Activated CD8-positive, alpha-beta T cell treated with anti-CD3 and anti-CD28 coated beads, Interleukin-2, amount 10 ng/mL, durations not matched to agents 7 days and 5 days (primary cell): ENCODE data around the gene AHI1. TPM values are rescaled to one million over a fixed set of nuclear protein-coding genes. Genes with fewer than 3 reads are reported as not detected.
A peak's percentile ranks its signal among the peaks of the same experiment; 100 is the strongest.

Experiments used
- ATAC-seq: fragments of 150-1000 bp; cut with Tn5 transposase; one replicate; pipeline ENCODE4 v1.10.0; 2021; ENCODE audit warnings: moderate library complexity
- CTCF ChIA-PET: fragments of 350-600 bp; sonication (Branson Sonifier 250); formaldehyde crosslinking; loops from one replicate; lab custom pipeline; 2021; ENCODE audit warnings: antibody characterized with exemption; lab: Charles Lee
- POLR2A ChIA-PET: fragments of 350-600 bp; sonication (Branson Sonifier 250); formaldehyde crosslinking; loops from one replicate; lab custom pipeline; 2021; ENCODE audit warnings: antibody characterized with exemption; lab: Charles Lee
- DNase-seq: peaks from one replicate; pipeline ENCODE4 v3.0.0-alpha.2; 2020
- H3K27ac Mint-ChIP-seq: one replicate; pipeline ENCODE4 v1.8.0; 2021; ENCODE audit warnings: mild to moderate bottlenecking, mixed read lengths
- H3K27me3 Mint-ChIP-seq: one replicate; pipeline ENCODE4 v1.8.0; 2021; ENCODE audit warnings: low read depth, mixed read lengths
- H3K36me3 Mint-ChIP-seq: one replicate; pipeline ENCODE4 v1.8.0; 2021; ENCODE audit warnings: low read depth, mixed read lengths
- H3K4me1 Mint-ChIP-seq: one replicate; pipeline ENCODE4 v1.8.0; 2021; ENCODE audit warnings: low read depth, mixed read lengths
- H3K4me3 Mint-ChIP-seq: one replicate; pipeline ENCODE4 v1.8.0; 2021; ENCODE audit warnings: mild to moderate bottlenecking, mixed read lengths
- H3K9me3 Mint-ChIP-seq: one replicate; pipeline ENCODE4 v1.8.0; 2022; ENCODE audit warnings: mixed read lengths; ENCODE audit not compliant: insufficient read depth
- total RNA-seq, 2 experiments: library from RNA; stranded (reverse); gene quantifications; one replicate each; pipeline ENCODE4 v1.2.3, GENCODE V29; 2021

Gene AHI1
- 10 to 100 TPM; 10.9 to 13.8 TPM for total RNA-seq

DNA sequence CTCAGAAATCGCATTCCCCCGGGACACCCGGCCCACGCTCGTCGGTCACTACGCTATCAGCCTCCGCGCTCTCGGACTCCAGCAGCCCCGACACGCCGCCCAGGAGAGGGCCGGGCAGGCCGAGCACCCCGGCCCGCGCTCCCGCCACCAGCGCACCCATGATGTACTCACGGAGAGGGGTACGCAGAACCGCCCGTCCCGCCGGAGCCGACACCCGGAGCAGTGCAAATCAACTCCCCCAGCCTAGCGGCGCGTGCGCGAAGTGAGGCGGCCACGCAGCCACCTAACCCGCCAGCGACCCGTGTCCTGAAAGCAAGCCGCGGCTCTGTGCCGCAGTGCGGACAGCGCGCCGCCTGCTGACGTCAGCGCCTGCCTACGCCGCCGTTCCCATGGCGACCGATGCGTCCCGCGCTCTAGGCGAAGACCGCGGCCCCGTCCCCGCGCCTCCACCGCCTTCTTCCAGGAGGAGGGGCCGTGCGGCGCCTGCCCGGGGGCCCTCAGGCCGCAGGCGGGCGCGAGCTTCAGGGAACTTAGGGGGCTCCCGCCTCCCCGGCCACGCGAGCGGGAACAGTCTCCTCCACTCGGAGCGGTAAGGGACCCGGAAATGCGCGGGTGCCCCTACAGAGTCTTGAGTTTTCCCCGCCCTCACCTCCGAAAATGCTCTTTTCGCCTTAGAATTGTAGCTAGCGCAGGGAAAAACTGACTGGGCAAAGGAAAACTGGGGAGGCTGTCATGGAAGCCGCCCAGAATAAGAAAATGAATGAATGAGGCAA is at the start of gene AHI1:
Gene AHI1 (minus strand): TSS at position 329 of the 773 bp plus-strand sequence. CDS start 5,503 bp downstream, outside the sequence.
- ATAC-seq: peak; percentile 84
- Mint-ChIP-seq H3K4me3 (no peak within 1 kb of the TSS), H3K4me1 (peaks cover 12% of the 10 kb centered on the region), H3K27ac (no peak within 1 kb of the TSS), H3K9me3 (no peaks in the 10 kb centered on the region), H3K36me3 (peaks cover 13% of the 10 kb centered on the region), H3K27me3 (peaks cover 2% of the 10 kb centered on the region)
- POLR2A ChIA-PET: interaction anchor here (0.7 to 3.8 kb wide), 3 partner anchors 169 to 792 kb away, joined by 3 to 32 read pairs (median 3); partner anchors contain the start of genes BCLAF1 and MTFR2
- DNase-seq: peak; percentile 88
- CTCF ChIA-PET: interaction anchor here (0.8 to 1.7 kb wide), 7 partner anchors 9 to 834 kb away, joined by 3 to 16 read pairs (median 5); no protein-coding TSS in a partner anchor

DNA sequence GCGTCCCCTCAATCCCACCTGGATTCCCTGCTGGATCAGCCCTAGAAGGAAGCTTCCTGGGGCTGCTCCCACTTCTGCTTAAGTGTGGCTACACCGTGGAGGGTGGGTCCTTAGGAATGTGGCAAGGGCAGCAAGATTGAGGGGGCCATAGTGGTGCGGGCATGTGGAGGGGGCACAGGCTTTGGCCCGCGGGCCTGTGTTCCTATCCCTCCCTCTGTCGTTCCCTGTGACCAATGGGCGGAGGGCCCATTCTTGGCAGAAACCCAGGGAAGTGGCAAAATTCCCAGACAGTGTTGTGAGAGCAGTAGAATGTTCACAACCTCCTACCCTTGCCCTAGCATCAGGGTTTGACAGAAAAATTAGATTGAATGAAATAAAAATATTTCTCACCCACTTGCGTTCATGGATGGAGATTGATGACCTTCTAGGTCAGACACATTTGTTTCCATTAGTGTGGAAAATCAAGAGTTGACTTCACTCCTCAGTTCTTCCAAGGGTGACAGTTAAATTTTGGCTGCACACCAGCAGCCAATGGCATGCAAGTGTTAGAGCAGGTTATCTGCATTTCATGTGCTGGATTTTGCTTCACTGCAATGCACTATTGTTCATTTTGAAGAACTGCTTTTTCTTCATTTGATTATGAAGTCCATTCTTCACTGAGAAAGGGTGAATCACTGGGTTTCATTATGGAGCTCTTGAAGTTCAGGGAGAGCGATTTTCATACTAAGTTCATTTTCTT is 49.3 kb upstream of the AHI1 start:
- H3K4me1 Mint-ChIP-seq: peaks cover 2% of the 10 kb centered on the region

DNA sequence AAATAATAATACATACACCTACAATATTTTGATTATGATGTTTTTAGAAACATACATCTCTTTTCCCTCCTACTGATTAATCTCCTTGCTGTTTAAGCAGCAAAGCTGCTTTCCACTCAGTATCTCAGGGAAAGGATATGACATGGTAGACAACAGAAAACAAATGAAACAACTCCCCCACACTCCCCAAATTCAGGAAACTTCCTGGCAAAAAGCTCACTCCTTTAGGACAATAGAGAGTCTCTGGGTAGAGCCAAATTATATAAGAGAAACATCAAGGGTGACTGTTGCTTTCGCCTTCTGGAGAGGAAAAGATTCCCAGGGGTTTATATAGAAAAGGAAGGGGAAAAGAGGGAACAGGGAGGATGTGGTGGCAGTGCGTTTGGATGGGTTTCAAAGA is 48.7 kb upstream of the AHI1 start:
- H3K4me3 Mint-ChIP-seq: no peak overlapping the region
- peaks cover 2% of the 10 kb centered on the region for H3K4me1 Mint-ChIP-seq
- ATAC-seq (no peak), DNase-seq (no peak)
- peaks cover 2% of the 10 kb centered on the region for H3K27me3 Mint-ChIP-seq
- peaks cover 11% of the 10 kb centered on the region for H3K36me3 Mint-ChIP-seq
- H3K9me3 Mint-ChIP-seq: no peaks in the 10 kb centered on the region
- no peak overlapping the region for H3K27ac Mint-ChIP-seq
- POLR2A ChIA-PET: no interaction called here
- CTCF ChIA-PET: interaction anchor here (1.2 kb wide), 1 partner anchor 40 kb away, joined by 3 read pairs; no protein-coding TSS in a partner anchor

More for the DNA sequence above, 49.3 kb upstream of the AHI1 start:
- Mint-ChIP-seq H3K4me3 (no peak overlapping the region), H3K27ac (no peak overlapping the region), H3K9me3 (no peaks in the 10 kb centered on the region), H3K27me3 (peaks cover 2% of the 10 kb centered on the region), H3K36me3 (peaks cover 10% of the 10 kb centered on the region)
- no peak for ATAC-seq
- POLR2A ChIA-PET: no interaction called here
- DNase-seq: no peak
- CTCF ChIA-PET: interaction anchor here (1.0 to 1.2 kb wide), 3 partner anchors 9 to 40 kb away, joined by 3 read pairs; no protein-coding TSS in a partner anchor

DNA sequence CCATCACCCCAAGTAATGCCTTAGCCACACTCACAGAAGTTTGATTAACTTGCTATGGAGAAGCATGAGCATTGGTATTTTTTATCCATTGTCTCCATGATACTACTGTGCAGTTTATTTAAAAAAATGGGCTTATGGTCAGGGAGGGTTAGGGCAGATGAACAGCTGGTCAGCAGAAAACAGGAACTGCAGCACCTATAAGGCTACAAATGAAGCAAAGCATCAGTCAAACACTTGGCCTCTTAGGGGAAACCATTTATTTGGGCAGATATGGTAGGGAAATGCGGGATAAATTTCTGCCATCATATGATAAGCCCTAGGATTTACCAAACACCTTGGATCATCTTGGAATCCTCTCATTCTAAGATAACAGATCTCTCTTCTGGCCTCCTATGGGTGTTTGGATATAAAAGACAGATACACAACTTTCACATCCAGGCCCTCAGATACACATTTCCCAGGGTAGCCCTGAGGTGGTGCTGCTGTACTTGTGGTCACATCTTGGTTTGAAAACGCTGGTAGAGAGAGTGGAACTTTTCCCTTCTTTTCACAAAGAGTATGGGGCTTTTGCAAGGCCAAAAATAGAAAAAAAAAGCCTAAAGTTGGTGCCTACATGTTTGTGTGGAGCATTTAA is 42.8 kb upstream of the AHI1 start:
- ChIA-PET POLR2A (interaction anchor here (0.7 kb wide), 1 partner anchor 50 kb away, joined by 3 read pairs; no protein-coding TSS in a partner anchor), CTCF (interaction anchor here (1.1 to 2.0 kb wide), 5 partner anchors 14 to 686 kb away, joined by 3 to 9 read pairs (median 4); no protein-coding TSS in a partner anchor)
- Mint-ChIP-seq H3K4me3 (no peak overlapping the region), H3K27ac (no peak overlapping the region), H3K27me3 (peaks cover 2% of the 10 kb centered on the region), H3K36me3 (peaks cover 15% of the 10 kb centered on the region), H3K4me1 (peaks cover 42% of the 10 kb centered on the region), H3K9me3 (no peaks in the 10 kb centered on the region)
- DNase-seq (peak; percentile 28), ATAC-seq (no peak)

DNA sequence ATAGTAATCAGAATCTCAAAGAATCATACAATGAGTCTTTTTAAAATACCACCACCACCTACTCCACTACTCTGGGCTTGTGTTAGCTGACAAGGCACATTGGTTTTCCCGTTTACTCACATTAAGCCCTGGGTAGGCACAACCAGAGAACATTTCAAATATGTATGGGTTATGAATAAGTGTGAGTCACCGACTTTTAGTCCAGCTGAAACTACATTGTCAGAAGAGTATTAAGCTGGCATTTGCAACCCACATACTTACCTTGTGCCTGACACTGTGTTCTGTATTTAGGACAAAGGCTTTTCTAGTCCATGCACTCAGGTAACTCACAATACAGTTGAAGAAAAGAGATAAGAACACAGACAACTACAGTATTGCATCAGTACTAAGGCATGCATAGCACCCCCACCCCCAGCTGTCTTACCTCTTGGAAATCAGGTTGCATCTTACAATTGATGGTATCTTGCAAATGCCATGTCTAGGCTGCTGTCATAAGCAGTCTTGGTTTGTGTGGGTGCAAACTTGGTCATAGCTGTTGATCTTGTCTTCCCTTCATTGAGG is 40.3 kb upstream of the AHI1 start:
- Mint-ChIP-seq H3K4me3 (peak overlapping the region; percentile 23), H3K27me3 (peaks cover 2% of the 10 kb centered on the region), H3K36me3 (peaks cover 11% of the 10 kb centered on the region), H3K4me1 (peaks cover 45% of the 10 kb centered on the region), H3K27ac (peak overlapping the region; percentile 71), H3K9me3 (no peaks in the 10 kb centered on the region)
- POLR2A ChIA-PET: no interaction called here
- CTCF ChIA-PET: interaction anchor here (1.6 to 5.0 kb wide), 3 partner anchors 372 to 689 kb away, joined by 4 to 69 read pairs (median 43); no protein-coding TSS in a partner anchor
- DNase-seq: peak; percentile 54
- peak; percentile 64 for ATAC-seq

DNA sequence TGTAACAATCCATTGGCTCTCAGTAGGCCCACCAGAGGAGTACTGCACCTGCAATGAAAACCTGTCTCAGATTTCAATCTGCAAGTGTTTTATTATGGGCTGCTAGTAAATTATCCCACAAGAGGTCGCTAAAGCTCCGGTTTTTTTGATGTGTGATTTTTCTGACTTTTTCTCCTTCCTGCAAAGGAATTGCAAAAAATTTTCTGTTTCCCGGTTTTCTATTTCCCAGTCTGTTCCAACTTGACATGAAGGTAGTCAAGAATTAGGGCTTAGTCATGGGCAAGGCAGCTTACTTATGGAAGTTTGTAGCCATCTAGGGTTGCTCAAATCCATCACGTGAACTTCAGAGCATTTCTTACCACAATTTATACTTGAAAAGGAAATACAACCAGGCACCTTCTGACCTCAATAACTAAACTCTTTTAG is 38.5 kb upstream of the AHI1 start:
- Mint-ChIP-seq H3K9me3 (no peaks in the 10 kb centered on the region), H3K4me3 (peak overlapping the region; percentile 46), H3K27me3 (no peaks in the 10 kb centered on the region), H3K36me3 (peaks cover 4% of the 10 kb centered on the region), H3K4me1 (peaks cover 45% of the 10 kb centered on the region), H3K27ac (peak overlapping the region; percentile 43)
- ChIA-PET POLR2A (interaction anchor here (0.6 to 1.6 kb wide), 3 partner anchors 316 to 754 kb away, joined by 3 to 6 read pairs (median 5); partner anchors contain the start of genes BCLAF1 and PDE7B), CTCF (interaction anchor here (0.6 to 5.0 kb wide), 68 partner anchors 9 to 782 kb away, joined by 3 to 69 read pairs (median 4); partner anchors contain the start of genes MTFR2 and PDE7B)
- ATAC-seq: peak; percentile 72
- peak; percentile 48 for DNase-seq

DNA sequence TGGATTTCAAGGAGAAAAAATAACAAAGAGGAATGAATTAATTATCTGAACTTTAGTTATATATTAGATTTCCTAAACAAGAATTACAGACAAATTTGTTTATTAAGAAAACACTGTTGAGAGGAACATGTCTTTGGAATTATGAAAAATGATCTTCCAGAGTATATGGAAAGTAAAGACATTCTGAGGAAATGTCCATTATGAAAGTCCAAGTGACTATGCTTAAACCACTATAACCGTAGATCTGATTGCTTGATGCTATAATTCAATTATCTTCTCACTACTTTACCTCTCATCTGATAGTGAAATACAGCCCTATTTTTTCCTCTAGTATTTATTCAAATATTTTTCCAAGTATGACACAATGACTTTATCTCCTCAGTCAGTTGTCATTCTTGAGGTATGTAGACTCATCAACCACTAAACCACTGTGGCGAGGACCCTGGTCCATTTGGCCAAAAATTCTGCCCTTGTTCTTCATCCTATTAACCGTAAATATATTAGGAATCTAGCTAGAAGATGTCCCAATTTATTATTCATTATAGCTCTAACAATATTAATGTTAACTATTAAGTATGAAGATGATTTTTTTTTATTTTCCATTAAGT is 37.3 kb upstream of the AHI1 start:
- ATAC-seq: no peak
- no peak overlapping the region for H3K27ac Mint-ChIP-seq
- CTCF ChIA-PET: interaction anchor here (0.6 to 5.0 kb wide), 34 partner anchors 9 to 716 kb away, joined by 3 to 69 read pairs (median 6); partner anchors contain the start of gene MTFR2
- DNase-seq: no peak
- H3K27me3 Mint-ChIP-seq: no peaks in the 10 kb centered on the region
- H3K4me1 Mint-ChIP-seq: peaks cover 35% of the 10 kb centered on the region
- H3K36me3 Mint-ChIP-seq: peaks cover 2% of the 10 kb centered on the region
- no peak overlapping the region for H3K4me3 Mint-ChIP-seq
- POLR2A ChIA-PET: interaction anchor here (0.6 to 1.6 kb wide), 3 partner anchors 219 to 615 kb away, joined by 3 to 6 read pairs (median 3); partner anchors contain the start of gene PDE7B
- no peaks in the 10 kb centered on the region for H3K9me3 Mint-ChIP-seq

DNA sequence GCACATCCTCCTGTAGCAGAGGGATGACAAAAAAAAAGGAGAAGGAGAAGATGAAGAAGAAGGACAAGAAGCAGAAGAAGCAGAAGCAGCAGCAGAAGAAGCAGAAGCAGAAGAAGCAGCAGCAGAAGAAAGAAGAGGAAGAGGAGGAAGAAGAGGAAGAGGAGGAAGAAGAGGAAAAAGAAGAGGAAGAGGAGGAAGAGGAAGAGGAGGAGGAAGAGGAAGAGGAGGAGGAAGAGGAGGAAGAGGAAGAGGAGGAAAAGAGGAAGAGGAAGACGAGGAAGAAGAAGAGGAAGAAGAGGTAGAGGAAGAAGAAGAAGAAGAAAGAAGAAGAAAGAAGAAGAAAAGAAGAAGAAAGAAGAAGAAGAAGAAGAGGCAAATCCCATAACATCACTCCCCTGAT is 35.0 kb upstream of the AHI1 start:
- DNase-seq (no peak), ATAC-seq (no peak)
- H3K9me3 Mint-ChIP-seq: no peaks in the 10 kb centered on the region
- H3K27me3 Mint-ChIP-seq: no peaks in the 10 kb centered on the region
- no peak overlapping the region for H3K4me3 Mint-ChIP-seq
- ChIA-PET POLR2A (no interaction called here), CTCF (no interaction called here)
- no peaks in the 10 kb centered on the region for H3K36me3 Mint-ChIP-seq
- peaks cover 23% of the 10 kb centered on the region for H3K4me1 Mint-ChIP-seq
- no peak overlapping the region for H3K27ac Mint-ChIP-seq

DNA sequence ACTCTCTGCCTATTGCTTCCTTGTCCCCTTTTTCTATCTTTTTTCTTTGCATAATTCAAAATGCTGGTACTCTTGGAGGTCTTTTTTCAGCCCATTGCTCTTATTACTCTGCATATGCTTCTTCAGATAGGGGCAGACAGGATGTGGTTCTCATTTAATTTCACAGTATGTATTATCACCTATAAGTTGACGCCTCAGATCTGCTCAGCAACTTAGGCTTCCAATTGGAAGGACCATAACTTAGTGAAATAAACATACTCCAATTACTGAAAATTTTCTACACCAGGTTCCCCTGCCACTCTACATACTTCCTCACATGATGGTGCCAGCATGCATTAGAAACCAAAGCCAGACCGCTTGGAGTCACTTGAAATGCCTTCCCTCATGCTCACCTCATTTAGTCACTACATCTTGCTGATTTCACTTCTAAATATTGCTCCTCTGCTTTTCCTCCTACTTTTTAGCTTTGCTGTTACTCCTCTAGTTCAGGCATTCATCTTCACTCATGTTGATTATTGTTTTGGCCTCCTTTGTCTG is 34.5 kb upstream of the AHI1 start:
- Mint-ChIP-seq H3K9me3 (no peaks in the 10 kb centered on the region), H3K27me3 (no peaks in the 10 kb centered on the region), H3K4me1 (peaks cover 18% of the 10 kb centered on the region), H3K36me3 (no peaks in the 10 kb centered on the region), H3K4me3 (no peak overlapping the region), H3K27ac (no peak overlapping the region)
- POLR2A ChIA-PET: no interaction called here
- no peak for ATAC-seq
- CTCF ChIA-PET: interaction anchor here (1.4 kb wide), 2 partner anchors 10 to 378 kb away, joined by 4 read pairs; no protein-coding TSS in a partner anchor
- DNase-seq: no peak

DNA sequence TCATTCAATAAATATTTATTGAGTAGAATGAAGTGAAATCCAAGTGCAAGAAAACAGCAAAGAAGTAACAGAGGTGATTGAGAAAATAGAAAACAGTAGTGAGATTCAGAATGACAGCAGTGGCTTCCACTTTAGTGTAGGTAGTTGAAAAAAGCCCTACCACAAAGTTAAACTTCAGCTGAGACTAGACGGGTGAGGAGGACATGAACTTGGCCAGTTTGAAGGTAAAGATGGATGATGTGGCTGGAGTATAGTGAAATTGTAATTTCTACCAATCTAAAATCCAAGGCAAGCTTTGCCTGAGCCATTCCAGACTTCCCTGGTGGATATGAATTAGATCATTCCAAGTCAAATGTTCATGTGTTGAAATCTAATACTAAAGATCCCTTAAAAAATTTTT is 32.6 kb upstream of the AHI1 start:
- Mint-ChIP-seq H3K9me3 (no peaks in the 10 kb centered on the region), H3K4me1 (peaks cover 5% of the 10 kb centered on the region), H3K27ac (no peak overlapping the region), H3K36me3 (no peaks in the 10 kb centered on the region), H3K4me3 (no peak overlapping the region), H3K27me3 (no peaks in the 10 kb centered on the region)
- CTCF ChIA-PET: interaction anchor here (1.1 kb wide), 1 partner anchor 697 kb away, joined by 3 read pairs; no protein-coding TSS in a partner anchor
- ATAC-seq (no peak), DNase-seq (no peak)
- POLR2A ChIA-PET: no interaction called here
